Measurements from ENCODE around the gene BCO2. TPM values are rescaled to one million over a fixed set of nuclear protein-coding genes. Genes with fewer than 3 reads are reported as not detected.

The BCO2 gene
- total and polyA plus RNA-seq, 10 of the 15 experiments (the other 5 are each of a cell fraction or from before 2014, with no cell fraction given): 0.29 to 1.0 (median 0.57) TPM

GRCh38 chr11:112229159-112229558 lies 53.8 kb downstream of the BCO2 start:
- Histone ChIP-seq H3K27me3 (replicated peaks in 1 of 2; ENCODE audit: control insufficient read depth in 2 of 2, insufficient read depth in 2 of 2, low read length in 1 of 2) (no peaks in the 10 kb centered on the region), H3K4me1 (ENCODE audit: control insufficient read depth, insufficient read depth, low read length) (peaks cover 7% of the 10 kb centered on the region), H4K20me1 (ENCODE audit: control insufficient read depth, insufficient read depth) (no peaks in the 10 kb centered on the region), H2AFZ (ENCODE audit: control insufficient read depth, low read depth, low read length) (no peak overlapping the region), H3K9me3 (replicated peaks; ENCODE audit: control insufficient read depth, insufficient read depth, low read length) (no peaks in the 10 kb centered on the region), H3K9ac (ENCODE audit: control insufficient read depth, insufficient read depth, low read length) (no peak overlapping the region), H3K27ac (ENCODE audit: control insufficient read depth, insufficient read depth) (no peak overlapping the region), H3K36me3 (ENCODE audit: control insufficient read depth in 2 of 2, insufficient read depth in 2 of 2, low read length in 1 of 2) (no peaks in the 10 kb centered on the region; a peak in 3 of 4 replicates), H3K4me2 (ENCODE audit: control insufficient read depth, insufficient read depth) (no peak overlapping the region), H3K79me2 (ENCODE audit: control insufficient read depth, insufficient read depth, low read length) (peaks cover 21% of the 10 kb centered on the region), H3K4me3 (no peak overlapping the region)
- intact Hi-C loops (cut with micrococcal nuclease; ENCODE audit: unreplicated experiment): loop anchor here (10.0 kb wide), 2 partner anchors 354 to 566 kb away; partner anchors contain the start of genes ALG9, CFAP68 and FDXACB1
- TF ChIP-seq YY1 (IDR thresholded peaks at IDR 0.05; ENCODE audit: low read depth, low read length): no peak
- TF ChIP-seq, protein P1, sequence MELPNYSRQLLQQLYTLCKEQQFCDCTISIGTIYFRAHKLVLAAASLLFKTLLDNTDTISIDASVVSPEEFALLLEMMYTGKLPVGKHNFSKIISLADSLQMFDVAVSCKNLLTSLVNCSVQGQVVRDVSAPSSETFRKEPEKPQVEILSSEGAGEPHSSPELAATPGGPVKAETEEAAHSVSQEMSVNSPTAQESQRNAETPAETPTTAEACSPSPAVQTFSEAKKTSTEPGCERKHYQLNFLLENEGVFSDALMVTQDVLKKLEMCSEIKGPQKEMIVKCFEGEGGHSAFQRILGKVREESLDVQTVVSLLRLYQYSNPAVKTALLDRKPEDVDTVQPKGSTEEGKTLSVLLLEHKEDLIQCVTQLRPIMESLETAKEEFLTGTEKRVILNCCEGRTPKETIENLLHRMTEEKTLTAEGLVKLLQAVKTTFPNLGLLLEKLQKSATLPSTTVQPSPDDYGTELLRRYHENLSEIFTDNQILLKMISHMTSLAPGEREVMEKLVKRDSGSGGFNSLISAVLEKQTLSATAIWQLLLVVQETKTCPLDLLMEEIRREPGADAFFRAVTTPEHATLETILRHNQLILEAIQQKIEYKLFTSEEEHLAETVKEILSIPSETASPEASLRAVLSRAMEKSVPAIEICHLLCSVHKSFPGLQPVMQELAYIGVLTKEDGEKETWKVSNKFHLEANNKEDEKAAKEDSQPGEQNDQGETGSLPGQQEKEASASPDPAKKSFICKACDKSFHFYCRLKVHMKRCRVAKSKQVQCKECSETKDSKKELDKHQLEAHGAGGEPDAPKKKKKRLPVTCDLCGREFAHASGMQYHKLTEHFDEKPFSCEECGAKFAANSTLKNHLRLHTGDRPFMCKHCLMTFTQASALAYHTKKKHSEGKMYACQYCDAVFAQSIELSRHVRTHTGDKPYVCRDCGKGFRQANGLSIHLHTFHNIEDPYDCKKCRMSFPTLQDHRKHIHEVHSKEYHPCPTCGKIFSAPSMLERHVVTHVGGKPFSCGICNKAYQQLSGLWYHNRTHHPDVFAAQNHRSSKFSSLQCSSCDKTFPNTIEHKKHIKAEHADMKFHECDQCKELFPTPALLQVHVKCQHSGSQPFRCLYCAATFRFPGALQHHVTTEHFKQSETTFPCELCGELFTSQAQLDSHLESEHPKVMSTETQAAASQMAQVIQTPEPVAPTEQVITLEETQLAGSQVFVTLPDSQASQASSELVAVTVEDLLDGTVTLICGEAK (IDR thresholded peaks at IDR 0.05; ENCODE audit: borderline replicate concordance): peak; percentile 30; the same call in 1 of the 2 replicates
- no TSS peak for BruUV-seq (replicated peaks)
- DNase-seq (ENCODE audit: low read depth, low spot score): no peak
- in situ Hi-C loops (cut with MboI): loop anchor here (5.0 to 10.0 kb wide), 2 partner anchors 353 to 1056 kb away; no protein-coding TSS in a partner anchor
- ChIA-PET POLR2A (interaction anchor here (0.7 kb wide), 1 partner anchor 1054 kb away, joined by 3 read pairs; no protein-coding TSS in a partner anchor), SMC1A (ENCODE audit: uncharacterized antibody, unreplicated experiment) (no interaction called here), CTCF (interaction anchor here (1.6 to 16.3 kb wide), 4 partner anchors 8 to 53 kb away, joined by 3 to 314 read pairs (median 6); no protein-coding TSS in a partner anchor), RAD21 (ENCODE audit: unreplicated experiment) (interaction anchor here (1.4 kb wide), 1 partner anchor 51 kb away, joined by 8 read pairs; no protein-coding TSS in a partner anchor)
- 97% methylated on average over 7 of the region's 7 CpGs for WGBS (ENCODE audit: insufficient coverage, insufficient replicate concordance, low lambda C conversion rate, missing lambda C conversion rate)
- no peak for ATAC-seq
- no peak for FAIRE-seq

All from GM12878 (cell line).